HepG2 (cell line): ENCODE measurements around the gene AARSD1.

Experiments used
- JUND ChIP-seq: sonication (generic); formaldehyde crosslinking; IDR thresholded peaks from 2 replicates; pipeline ENCODE4 v1.8.0; 2022; ENCODE audit warnings: mild to moderate bottlenecking, missing genetic modification reagents
- RAD21 ChIP-seq: fragments of 450-650 bp; formaldehyde crosslinking; IDR thresholded peaks from 2 replicates; pipeline ENCODE4 v1.5.0; 2020; ENCODE audit warnings: mild to moderate bottlenecking
- ZNF552 ChIP-seq: sonication (generic); formaldehyde crosslinking; IDR thresholded peaks from 2 replicates; pipeline ENCODE4 v1.9.0; 2022; ENCODE audit warnings: missing genetic modification reagents, mild to moderate bottlenecking, borderline replicate concordance

GRCh38 chr17:42917236-42917603 is 47.0 kb downstream of the AARSD1 start:
- no peak for TF ChIP-seq ZNF552 (CRISPR knock-in tag)
- TF ChIP-seq RAD21 (CRISPR knock-in tag), result no peak
- TF ChIP-seq JUND (CRISPR knock-in tag), result no peak
